Heart left ventricle (tissue), 16 donors: ENCODE measurements around the gene GNL3. TPM values are rescaled to one million over a fixed set of nuclear protein-coding genes. Genes with fewer than 3 reads are reported as not detected.

Experiments
- ATAC-seq, 4 donors: fragments of 200-7000 bp; cut with Tn5 transposase; one replicate each; pipeline ENCODE4 v1.9.1; 2020 to 2022; ENCODE audit warnings: moderate library complexity in 4 of 4, mild to moderate bottlenecking in 3 of 4, moderate number of reproducible peaks in 1 of 4
- DNase-seq, 5 donors: peaks; one replicate each; pipeline ENCODE4 v3.0.0-alpha.2; 2020
- H3K27ac ChIP-seq, 12 donors: fragments of 200-600 bp; sonication (generic) in 4 of 12; one replicate each; pipeline versions ENCODE4 v1.5.0 to v1.8.0; 2016 to 2022; ENCODE audit warnings: mild to moderate bottlenecking in 2 of 12
- H3K27me3 ChIP-seq, 9 donors: fragments of 200-600 bp; sonication (generic) in 2 of 9; one replicate each; pipeline versions ENCODE4 v1.5.1 to v1.8.0; 2016 to 2022; ENCODE audit warnings: mild to moderate bottlenecking in 3 of 9
- H3K36me3 ChIP-seq, 9 donors: fragments of 200-600 bp; sonication (generic) in 2 of 9; one replicate each; pipeline versions ENCODE4 v1.5.0 to v1.8.0; 2018 to 2022; ENCODE audit warnings: mild to moderate bottlenecking in 2 of 9
- H3K4me1 ChIP-seq, 12 donors: fragments of 200-600 bp; sonication (generic) in 4 of 12; one replicate each; pipeline versions ENCODE4 v1.5.0 to v1.8.0; 2016 to 2022; ENCODE audit warnings: mild to moderate bottlenecking in 3 of 12
- H3K4me3 ChIP-seq, 12 donors: fragments of 200-600 bp; sonication (generic) in 4 of 12; one replicate each; pipeline versions ENCODE4 v1.5.0 to v1.8.0; 2017 to 2022; ENCODE audit warnings: mild to moderate bottlenecking in 9 of 12, moderate library complexity in 4 of 12
- H3K9me3 ChIP-seq, 12 donors: fragments of 200-600 bp; sonication (generic) in 4 of 12; one replicate each; pipeline versions ENCODE4 v1.5.0 to v1.8.0; 2016 to 2022; ENCODE audit warnings: mild to moderate bottlenecking in 1 of 12
- CTCF ChIP-seq, 12 donors: fragments of 200-600 bp; sonication (generic) in 4 of 12; IDR thresholded peaks; one replicate each; pipeline versions ENCODE4 v1.5.0 to v1.8.0; 2018 to 2022; ENCODE audit warnings: antibody characterized with exemption in 12 of 12, mild to moderate bottlenecking in 5 of 12
- POLR2A ChIP-seq, 2 donors: fragments of 450-650 bp; IDR thresholded peaks; one replicate each; pipeline ENCODE4 v1.6.1; 2017; ENCODE audit warnings: antibody characterized with exemption in 2 of 2, mild to moderate bottlenecking in 2 of 2, moderate library complexity in 2 of 2
- WGBS, 4 donors: extraction: QIAGEN DNeasy Blood & Tissue Kit in 2 of 4; methylation state at CpG; one replicate each; pipeline versions ENCODE4 v1.1.5 to v1.1.7; 2013 to 2018; 5-methylcytosine and 5-hydroxymethylcytosine counted together
- intact Hi-C, 10 donors: fragments of 100-400 bp; cut with DNase I; formaldehyde crosslinking; loops; one replicate each; pipeline versions ENCODE4 v1.11.1 to v1.14.2; 2022
- polyA plus RNA-seq, 2 donors: library from polyadenylated mRNA; stranded (reverse); fragments of 200-250 nt; gene quantifications; one replicate each; pipeline ENCODE4 v1.2.3, GENCODE V29; 2013
- total RNA-seq, 9 donors: library from RNA; depleted of rRNA in 2 of 9; stranded (reverse); fragments of >200 nt in 2 of 9; fragmentation: NEBNext Ultra II Directional in 3 of 9; extraction: Animal tissue kit (Norgen Biotek cat#: 25700) in 3 of 9; gene quantifications; one replicate each; pipeline versions ENCODE4 v1.1.0 to v1.2.4, GENCODE V29; 2016 to 2023
- donor health status: ischemic (EF 13 %, LVEDD 7.1; RV severe dilation, severe dysfunction).
- donor health status: healthy with polysubstance abuse.
- donor health status: DM: no; HTN: yes; CAD: no.
- donor health status: DM: no; HTN: no; CAD: no.
- donor health status: ischemic (EF 25% LVEDD 6.9; RV normal size, moderate dysfunction).
- donor health status: ischemic (EF 25% LVEDD 5.7; RV mildly dilated, moderate dysfunction).
- donor health status: healthy.
- donor health status: DM: yes; HTN: yes; CAD: no.
- donor health status: ischemic (EF 35%, LVEDD 5.7; RV mildly dilated, moderate dysfunction).
- donor health status: nonischemic (EF 11% LVEDD 7.7; RV severe dilation, severe dysfunction).
- donor health status: DM: yes; HTN: yes; CAD: no.
- donor health status: PGD.
- donor health status: ischemic (EF 29% LVEDD 5.4; RV normal size, mild dysfunction).
- donor health status: nonischemic (EF 23%, LVEDD 6.1; RV moderate dilation, normal function).

The GNL3 gene
- total and polyA plus RNA-seq, 11 donors = 23.6 to 85.3 (median 29.4) TPM

GRCh38 chr3:52694528-52695189, 8.8 kb downstream of the GNL3 start:
- no peak overlapping the region for H3K27ac ChIP-seq
- H3K36me3 ChIP-seq = peaks cover 2 to 100% (median 96%) of the 10 kb centered on the region in 9 donors
- H3K4me3 ChIP-seq = no peak overlapping the region
- no peaks in the 10 kb centered on the region for H3K4me1 ChIP-seq
- TF ChIP-seq POLR2A (IDR thresholded peaks at IDR 0.05) = no peak
- TF ChIP-seq CTCF (IDR thresholded peaks at IDR 0.05) = no peak
- no peaks in the 10 kb centered on the region for H3K9me3 ChIP-seq
- DNase-seq = no peak
- no peaks in the 10 kb centered on the region for H3K27me3 ChIP-seq
- 69 to 85% (median 76%) methylated on average over 7 of the region's 7 CpGs for WGBS, 4 donors
- ATAC-seq = no peak
- intact Hi-C loops = no loop called here

GRCh38 chr3:52695798-52696671, 10.2 kb downstream of the GNL3 start:
- Histone ChIP-seq H3K27ac (no peak overlapping the region), H3K36me3 (peaks cover 0 to 93% (median 88%) of the 10 kb centered on the region in 9 donors), H3K9me3 (no peaks in the 10 kb centered on the region), H3K27me3 (no peaks in the 10 kb centered on the region), H3K4me3 (no peak overlapping the region), H3K4me1 (no peaks in the 10 kb centered on the region)
- intact Hi-C loops = no loop called here
- ATAC-seq (no peak), DNase-seq (no peak)
- TF ChIP-seq CTCF (IDR thresholded peaks at IDR 0.05) (no peak), POLR2A (IDR thresholded peaks at IDR 0.05) (no peak)
- WGBS, 4 donors = 83 to 92% (median 88%) methylated on average over 4 of the region's 4 CpGs

GRCh38 chr3:52696830-52697631, 11.2 kb downstream of the GNL3 start:
- Histone ChIP-seq H3K27me3 (no peaks in the 10 kb centered on the region), H3K9me3 (no peaks in the 10 kb centered on the region), H3K4me1 (no peaks in the 10 kb centered on the region), H3K4me3 (no peak overlapping the region), H3K27ac (no peak overlapping the region), H3K36me3 (peaks cover 0 to 83% (median 78%) of the 10 kb centered on the region in 9 donors)
- ATAC-seq = no peak
- intact Hi-C loops = no loop called here
- WGBS, 4 donors = 86 to 89% (median 87%) methylated on average over 2 of the region's 2 CpGs
- TF ChIP-seq CTCF (IDR thresholded peaks at IDR 0.05) = no peak
- TF ChIP-seq POLR2A (IDR thresholded peaks at IDR 0.05) = no peak
- DNase-seq = no peak

- ATAC-seq = no peak
- no peak overlapping the region for H3K27ac ChIP-seq
- no peaks in the 10 kb centered on the region for H3K27me3 ChIP-seq
- TF ChIP-seq POLR2A (IDR thresholded peaks at IDR 0.05) (no peak), CTCF (IDR thresholded peaks at IDR 0.05) (no peak)
- no peak for DNase-seq
- WGBS, 4 donors = 93 to 98% (median 94%) methylated on average over 4 of the region's 4 CpGs
- H3K9me3 ChIP-seq = no peaks in the 10 kb centered on the region
- peaks cover 0 to 77% (median 72%) of the 10 kb centered on the region in 9 donors for H3K36me3 ChIP-seq
- intact Hi-C loops = no loop called here
- no peak overlapping the region for H3K4me3 ChIP-seq
- no peaks in the 10 kb centered on the region for H3K4me1 ChIP-seq
Measured at GRCh38 chr3:52697632-52697965, 11.8 kb downstream of the GNL3 start.
